SK-N-SH (cell line): ENCODE data around the gene TMEM150C.

ENCODE experiments used
- EP300 ChIP-seq, 2 experiments: IDR thresholded peaks; 2 replicates each; pipeline versions ENCODE4 v1.4.0 to v1.6.1; 2012; ENCODE audit warnings: borderline replicate concordance in 1 of 2, low read depth in 1 of 2, low read length in 1 of 2
- FOXM1 ChIP-seq: IDR thresholded peaks from 2 replicates; pipeline ENCODE4 v1.4.0; 2012; ENCODE audit warnings: low read depth, mild to moderate bottlenecking
- JUND ChIP-seq: IDR thresholded peaks from 2 replicates; pipeline ENCODE4 v1.4.0; 2012
- MEF2A ChIP-seq: IDR thresholded peaks from 2 replicates; pipeline ENCODE4 v1.4.0; 2012; ENCODE audit warnings: low read depth, borderline replicate concordance
- POLR2AphosphoS5 ChIP-seq: IDR thresholded peaks from 2 replicates; pipeline ENCODE4 v1.6.1; 2012; ENCODE audit warnings: low read depth, low read length
- RAD21 ChIP-seq: IDR thresholded peaks from 2 replicates; pipeline ENCODE4 v1.6.1; 2012; ENCODE audit warnings: mild to moderate bottlenecking, low read length
- REST ChIP-seq: IDR thresholded peaks from 2 replicates; pipeline ENCODE4 v1.6.1; 2012; ENCODE audit warnings: mild to moderate bottlenecking, low read depth, low read length, moderate library complexity
- RFX5 ChIP-seq: IDR thresholded peaks from 2 replicates; pipeline ENCODE4 v1.6.1; 2012; ENCODE audit warnings: mild to moderate bottlenecking, improper control_type of control experiment, low read length
- SMC3 ChIP-seq: IDR thresholded peaks from 2 replicates; pipeline ENCODE4 v1.6.1; 2012; ENCODE audit warnings: low read depth, low read length, improper control_type of control experiment
- TCF12 ChIP-seq: IDR thresholded peaks from 2 replicates; pipeline ENCODE4 v1.4.0; 2012
- USF1 ChIP-seq: IDR thresholded peaks from 2 replicates; pipeline ENCODE4 v1.4.0; 2012; ENCODE audit warnings: low read depth, borderline replicate concordance
- TF ChIP-seq, protein P1 (sequence below): fragments of 200-600 bp; sonication (generic); IDR thresholded peaks from 2 replicates; pipeline ENCODE4 v1.6.1; 2017; ENCODE audit warnings: antibody characterized with exemption, mild to moderate bottlenecking, moderate library complexity
- TF ChIP-seq, protein P2 (sequence below): IDR thresholded peaks from 2 replicates; pipeline ENCODE4 v1.4.0; 2012; ENCODE audit warnings: low read depth, borderline replicate concordance

- TF ChIP-seq FOXM1 (no peak), RFX5 (no peak), MEF2A (no peak), POLR2AphosphoS5 (no peak), EP300 (IDR thresholded peaks at IDR 0.05; ENCODE audit: borderline replicate concordance in 1 of 2, low read depth in 1 of 2, low read length in 1 of 2) (no peak), JUND (no peak), TCF12 (no peak), REST (no peak), SMC3 (no peak), RAD21 (no peak), USF1 (no peak)
- TF ChIP-seq, protein P1, sequence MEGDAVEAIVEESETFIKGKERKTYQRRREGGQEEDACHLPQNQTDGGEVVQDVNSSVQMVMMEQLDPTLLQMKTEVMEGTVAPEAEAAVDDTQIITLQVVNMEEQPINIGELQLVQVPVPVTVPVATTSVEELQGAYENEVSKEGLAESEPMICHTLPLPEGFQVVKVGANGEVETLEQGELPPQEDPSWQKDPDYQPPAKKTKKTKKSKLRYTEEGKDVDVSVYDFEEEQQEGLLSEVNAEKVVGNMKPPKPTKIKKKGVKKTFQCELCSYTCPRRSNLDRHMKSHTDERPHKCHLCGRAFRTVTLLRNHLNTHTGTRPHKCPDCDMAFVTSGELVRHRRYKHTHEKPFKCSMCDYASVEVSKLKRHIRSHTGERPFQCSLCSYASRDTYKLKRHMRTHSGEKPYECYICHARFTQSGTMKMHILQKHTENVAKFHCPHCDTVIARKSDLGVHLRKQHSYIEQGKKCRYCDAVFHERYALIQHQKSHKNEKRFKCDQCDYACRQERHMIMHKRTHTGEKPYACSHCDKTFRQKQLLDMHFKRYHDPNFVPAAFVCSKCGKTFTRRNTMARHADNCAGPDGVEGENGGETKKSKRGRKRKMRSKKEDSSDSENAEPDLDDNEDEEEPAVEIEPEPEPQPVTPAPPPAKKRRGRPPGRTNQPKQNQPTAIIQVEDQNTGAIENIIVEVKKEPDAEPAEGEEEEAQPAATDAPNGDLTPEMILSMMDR: no peak
- TF ChIP-seq, protein P2, sequence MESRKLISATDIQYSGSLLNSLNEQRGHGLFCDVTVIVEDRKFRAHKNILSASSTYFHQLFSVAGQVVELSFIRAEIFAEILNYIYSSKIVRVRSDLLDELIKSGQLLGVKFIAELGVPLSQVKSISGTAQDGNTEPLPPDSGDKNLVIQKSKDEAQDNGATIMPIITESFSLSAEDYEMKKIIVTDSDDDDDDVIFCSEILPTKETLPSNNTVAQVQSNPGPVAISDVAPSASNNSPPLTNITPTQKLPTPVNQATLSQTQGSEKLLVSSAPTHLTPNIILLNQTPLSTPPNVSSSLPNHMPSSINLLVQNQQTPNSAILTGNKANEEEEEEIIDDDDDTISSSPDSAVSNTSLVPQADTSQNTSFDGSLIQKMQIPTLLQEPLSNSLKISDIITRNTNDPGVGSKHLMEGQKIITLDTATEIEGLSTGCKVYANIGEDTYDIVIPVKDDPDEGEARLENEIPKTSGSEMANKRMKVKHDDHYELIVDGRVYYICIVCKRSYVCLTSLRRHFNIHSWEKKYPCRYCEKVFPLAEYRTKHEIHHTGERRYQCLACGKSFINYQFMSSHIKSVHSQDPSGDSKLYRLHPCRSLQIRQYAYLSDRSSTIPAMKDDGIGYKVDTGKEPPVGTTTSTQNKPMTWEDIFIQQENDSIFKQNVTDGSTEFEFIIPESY: no peak
Observed at GRCh38 chr4:82463221-82463620, 98.6 kb downstream of the TMEM150C start.
